Panc1 (cell line): ENCODE data around the gene CNTN5. TPM values are rescaled to one million over a fixed set of nuclear protein-coding genes. Genes with fewer than 3 reads are reported as not detected.

Experiments used
- ATAC-seq: fragments of 200-7000 bp; cut with Tn5 transposase; 2 replicates; pipeline ENCODE4 v1.9.1; 2020; ENCODE audit warnings: mild to moderate bottlenecking, moderate library complexity
- BruUV-seq: library from RNA; stranded (reverse); fragments of 400-500 nt; replicated peaks from 2 replicates; lab custom pipeline; 2021; lab: Mats Ljungman, UMichigan
- CTCF ChIA-PET: fragments of 300-600 bp; sonication (Branson Sonifier 250); formaldehyde crosslinking; loops from one replicate; lab custom pipeline; 2022; ENCODE audit warnings: antibody characterized with exemption; lab: Charles Lee
- POLR2A ChIA-PET: fragments of 300-600 bp; sonication (Branson Sonifier 250); formaldehyde crosslinking; loops from one replicate; lab custom pipeline; 2022; ENCODE audit warnings: antibody characterized with exemption; lab: Charles Lee
- DNase-seq: peaks from one replicate; pipeline ENCODE4 v3.0.0-alpha.2; 2010; ENCODE audit warnings: low read depth, low spot score
- H3K27ac ChIP-seq: 2 replicates; pipeline ENCODE4 v1.5.1; 2011; ENCODE audit warnings: mild to moderate bottlenecking, low read length, inconsistent platforms
- H3K27me3 ChIP-seq: fragments of 200-500 bp; sonication (Bioruptor generic); 2 replicates; pipeline ENCODE4 v1.6.0; 2014; ENCODE audit warnings: low read length, inconsistent platforms; ENCODE audit not compliant: control insufficient read depth, insufficient read depth
- H3K36me3 ChIP-seq: fragments of 200-500 bp; sonication (Bioruptor generic); 2 replicates; pipeline ENCODE4 v1.5.1; 2014; ENCODE audit warnings: inconsistent platforms, mild to moderate bottlenecking, low read length, moderate library complexity; ENCODE audit not compliant: control insufficient read depth, insufficient read depth
- H3K4me1 ChIP-seq: 2 replicates; pipeline ENCODE4 v1.5.1; 2011; ENCODE audit warnings: inconsistent platforms, mild to moderate bottlenecking, low read length, moderate library complexity; ENCODE audit not compliant: control insufficient read depth, insufficient read depth
- H3K4me3 ChIP-seq, 2 experiments: 2 replicates each; pipeline ENCODE4 v1.5.1; 2011 to 2012; ENCODE audit warnings: low read depth in 2 of 2, low read length in 2 of 2, mild to moderate bottlenecking in 2 of 2, inconsistent platforms in 1 of 2, moderate library complexity in 1 of 2
- H3K9me3 ChIP-seq: fragments of 200-500 bp; sonication (Bioruptor generic); 2 replicates; pipeline ENCODE4 v1.5.1; 2014; ENCODE audit warnings: low read depth, mild to moderate bottlenecking, inconsistent platforms, low read length, moderate library complexity; ENCODE audit not compliant: control insufficient read depth, insufficient read depth
- CTCF ChIP-seq: fragments of 450-650 bp; IDR thresholded peaks from 2 replicates; pipeline ENCODE4 v1.5.1; 2017; ENCODE audit warnings: mild to moderate bottlenecking
- POLR2AphosphoS5 ChIP-seq: IDR thresholded peaks from 2 replicates; pipeline ENCODE4 v1.6.1; 2012; ENCODE audit warnings: mild to moderate bottlenecking, low read depth, low read length, moderate library complexity
- REST ChIP-seq, 2 experiments: IDR thresholded peaks; 2 replicates each; pipeline ENCODE4 v1.6.1; 2011 to 2012; ENCODE audit warnings: low read depth in 2 of 2, control low read depth in 1 of 2, low read length in 1 of 2, mild to moderate bottlenecking in 1 of 2, moderate library complexity in 1 of 2; ENCODE audit not compliant: insufficient read depth in 1 of 2
- SIN3A ChIP-seq: IDR thresholded peaks from 2 replicates; pipeline ENCODE4 v1.6.1; 2012; ENCODE audit warnings: low read depth, mild to moderate bottlenecking, low read length, moderate library complexity, borderline replicate concordance; ENCODE audit not compliant: insufficient read depth
- TCF7L2 ChIP-seq: IDR thresholded peaks from 2 replicates; pipeline ENCODE4 v1.6.1; 2011; ENCODE audit warnings: mild to moderate bottlenecking, low read depth, low read length, inconsistent platforms
- in situ Hi-C: cut with HindIII; loops from 2 replicates; pipeline ENCODE4 v1.10.0; 2016; ENCODE audit warnings: low sequenced_read_pairs, low pct_unique_long_range_greater_than_20kb
- intact Hi-C: fragments of 100-400 bp; cut with micrococcal nuclease; formaldehyde crosslinking; loops from one replicate; pipeline ENCODE4 v1.10.0; 2022; ENCODE audit not compliant: unreplicated experiment
- total RNA-seq: library from RNA; stranded (reverse); gene quantifications from one replicate; pipeline ENCODE4 v1.2.1, GENCODE V29; 2021; ENCODE audit not compliant: unreplicated experiment

CNTN5 gene
- total RNA-seq, 1 experiment from 2014 or later = not detected

GRCh38 chr11:99531468-99531867 is 510.7 kb downstream of the CNTN5 start:
- H3K27me3 ChIP-seq = no peaks in the 10 kb centered on the region
- H3K4me3 ChIP-seq = no peak overlapping the region
- BruUV-seq = no TSS peak
- no peak for ATAC-seq
- ChIA-PET CTCF (no interaction called here), POLR2A (no interaction called here)
- H3K27ac ChIP-seq = no peak overlapping the region
- intact Hi-C loops = no loop called here
- no peaks in the 10 kb centered on the region for H3K9me3 ChIP-seq
- TF ChIP-seq REST (IDR thresholded peaks at IDR 0.05; ENCODE audit: insufficient read depth in 1 of 2, low read depth in 2 of 2, low read length in 1 of 2) (no peak), CTCF (no peak), SIN3A (no peak), TCF7L2 (no peak), POLR2AphosphoS5 (no peak)
- DNase-seq = no peak
- no peaks in the 10 kb centered on the region for H3K36me3 ChIP-seq
- in situ Hi-C loops = no loop called here
- H3K4me1 ChIP-seq = no peaks in the 10 kb centered on the region

- no peaks in the 10 kb centered on the region for H3K9me3 ChIP-seq
- ChIA-PET CTCF (no interaction called here), POLR2A (no interaction called here)
- DNase-seq (no peak), ATAC-seq (no peak)
- H3K4me3 ChIP-seq = no peak overlapping the region
- H3K27me3 ChIP-seq = no peaks in the 10 kb centered on the region
- no peaks in the 10 kb centered on the region for H3K36me3 ChIP-seq
- TF ChIP-seq REST (IDR thresholded peaks at IDR 0.05; ENCODE audit: insufficient read depth in 1 of 2, low read depth in 2 of 2, low read length in 1 of 2) (no peak), SIN3A (no peak), TCF7L2 (no peak), CTCF (no peak), POLR2AphosphoS5 (no peak)
- no peaks in the 10 kb centered on the region for H3K4me1 ChIP-seq
- no peak overlapping the region for H3K27ac ChIP-seq
- intact Hi-C loops = no loop called here
- BruUV-seq = no TSS peak
- in situ Hi-C loops = no loop called here
Observed at GRCh38 chr11:99534812-99535211, 514.1 kb downstream of the CNTN5 start.
